ENCODE measurements around the gene BMP8A.

- no peak for TF ChIP-seq PBX3 (CRISPR knock-in tag; IDR thresholded peaks at IDR 0.05)
- no peak for TF ChIP-seq TRIM28 (IDR thresholded peaks at IDR 0.05; ENCODE audit: borderline replicate concordance, low read length)
- TF ChIP-seq ZNF23 (tag by site-specific recombination; IDR thresholded peaks at IDR 0.05; ENCODE audit: borderline replicate concordance): no peak
- TF ChIP-seq ZNF138 (tag by site-specific recombination; IDR thresholded peaks at IDR 0.05; ENCODE audit: borderline replicate concordance): no peak
These were observed 18.6 kb upstream of the BMP8A start for GRCh38 chr1:39472826-39473225.

Data from HEK293 (cell line).